GM23338 (cell line): Measurements from ENCODE around the gene TDO2. TPM values are rescaled to one million over a fixed set of nuclear protein-coding genes. Genes with fewer than 3 reads are reported as not detected.

Experiments
- ATAC-seq: fragments of 200-7000 bp; cut with Tn5 transposase; 3 replicates; pipeline ENCODE4 v1.9.1; 2020
- DNase-seq: peaks from one replicate; pipeline ENCODE4 v3.0.0-alpha.2; 2015; ENCODE audit warnings: low spot score
- H2AFZ ChIP-seq: fragments of 200-600 bp; sonication (generic); 2 replicates; pipeline ENCODE4 v1.8.0; 2016; ENCODE audit warnings: antibody characterized with exemption, mild to moderate bottlenecking, moderate library complexity
- H3F3A ChIP-seq: fragments of 200-600 bp; sonication (generic); replicated peaks from 2 replicates; pipeline ENCODE4 v1.8.0; 2017; ENCODE audit warnings: antibody characterized with exemption, mixed run types, low read depth
- H3K27ac ChIP-seq: fragments of 200-600 bp; sonication (generic); 2 replicates; pipeline ENCODE4 v1.6.1; 2016; ENCODE audit warnings: low read depth
- H3K27me3 ChIP-seq: fragments of 200-600 bp; sonication (generic); 2 replicates; pipeline ENCODE4 v1.8.0; 2016; ENCODE audit warnings: mild to moderate bottlenecking, mixed run types, moderate library complexity; ENCODE audit not compliant: insufficient read depth
- H3K36me3 ChIP-seq: fragments of 200-600 bp; sonication (generic); 2 replicates; pipeline ENCODE4 v1.8.0; 2016; ENCODE audit warnings: mild to moderate bottlenecking; ENCODE audit not compliant: insufficient read depth
- H3K4me1 ChIP-seq: fragments of 200-600 bp; sonication (generic); 2 replicates; pipeline ENCODE4 v1.8.0; 2016; ENCODE audit warnings: mild to moderate bottlenecking, moderate library complexity; ENCODE audit not compliant: insufficient read depth
- H3K4me2 ChIP-seq: fragments of 200-600 bp; sonication (generic); 2 replicates; pipeline ENCODE4 v1.7.1; 2017; ENCODE audit warnings: mixed run types
- H3K4me3 ChIP-seq: fragments of 200-600 bp; sonication (generic); 2 replicates; pipeline ENCODE4 v1.6.1; 2016; ENCODE audit warnings: mixed run types
- H3K79me2 ChIP-seq: fragments of 200-600 bp; sonication (generic); replicated peaks from 2 replicates; pipeline ENCODE4 v1.8.0; 2017; ENCODE audit warnings: mild to moderate bottlenecking; ENCODE audit not compliant: insufficient read depth
- H3K9me2 ChIP-seq: fragments of 200-600 bp; sonication (generic); 2 replicates; pipeline ENCODE4 v1.8.0; 2017; ENCODE audit not compliant: insufficient read depth
- H4K20me1 ChIP-seq: fragments of 200-600 bp; sonication (generic); replicated peaks from 2 replicates; pipeline ENCODE4 v1.8.0; 2017; ENCODE audit warnings: mild to moderate bottlenecking; ENCODE audit not compliant: insufficient read depth
- H3K27ac Mint-ChIP-seq: 2 replicates; pipeline ENCODE4 v1.8.0; 2020; ENCODE audit warnings: inconsistent platforms, mild to moderate bottlenecking, moderate library complexity, mixed read lengths
- H3K27me3 Mint-ChIP-seq: 3 replicates; pipeline ENCODE4 v1.8.0; 2022; ENCODE audit warnings: low read depth, mild to moderate bottlenecking, moderate library complexity, mixed read lengths, inconsistent platforms; ENCODE audit not compliant: insufficient read depth, poor library complexity
- H3K36me3 Mint-ChIP-seq: 3 replicates; pipeline ENCODE4 v1.8.0; 2021; ENCODE audit warnings: low read depth, mild to moderate bottlenecking, inconsistent platforms, moderate library complexity, mixed read lengths
- H3K4me1 Mint-ChIP-seq: 3 replicates; pipeline ENCODE4 v1.8.0; 2020; ENCODE audit warnings: mild to moderate bottlenecking, inconsistent platforms, mixed read lengths
- H3K4me3 Mint-ChIP-seq: 3 replicates; pipeline ENCODE4 v1.8.0; 2021; ENCODE audit warnings: moderate library complexity, mild to moderate bottlenecking, inconsistent platforms, mixed read lengths
- H3K9me3 Mint-ChIP-seq: 3 replicates; pipeline ENCODE4 v1.8.0; 2020; ENCODE audit warnings: moderate library complexity, mild to moderate bottlenecking, inconsistent platforms, mixed read lengths
- CREB1 ChIP-seq: fragments of 250-450 bp; sonication (Bioruptor Pico); IDR thresholded peaks from 2 replicates; pipeline ENCODE4 v1.5.0; 2020; ENCODE audit warnings: low read depth, mild to moderate bottlenecking, moderate library complexity
- CTCF ChIP-seq, 2 experiments: fragments of 200-600 bp in 1 of 2; sonication (generic) in 1 of 2; conservative IDR thresholded peaks; 2 replicates each; pipeline versions ENCODE4 v1.5.1 to v1.6.1; 2016 to 2017; ENCODE audit warnings: antibody characterized with exemption in 2 of 2, low read depth in 2 of 2, mild to moderate bottlenecking in 2 of 2, moderate library complexity in 1 of 2
- ETS1 ChIP-seq: IDR thresholded peaks from 2 replicates; pipeline ENCODE4 v1.6.1; 2016; ENCODE audit warnings: antibody characterized with exemption
- EZH2 ChIP-seq: fragments of 200-600 bp; sonication (generic); IDR thresholded peaks from one replicate; pipeline ENCODE4 v1.8.0; 2017; ENCODE audit warnings: antibody characterized with exemption, mild to moderate bottlenecking, low read depth; ENCODE audit not compliant: unreplicated experiment
- EZH2phosphoT487 ChIP-seq: fragments of 200-600 bp; sonication (generic); IDR thresholded peaks from one replicate; pipeline ENCODE4 v1.8.1; 2018; ENCODE audit warnings: antibody characterized with exemption; ENCODE audit not compliant: unreplicated experiment
- JUNB ChIP-seq: IDR thresholded peaks from one replicate; pipeline ENCODE4 v1.6.1; 2016; ENCODE audit warnings: antibody characterized with exemption; ENCODE audit not compliant: unreplicated experiment
- NANOG ChIP-seq: IDR thresholded peaks from 2 replicates; pipeline ENCODE4 v1.6.1; 2016; ENCODE audit warnings: antibody characterized with exemption, borderline replicate concordance
- POLR2AphosphoS5 ChIP-seq: IDR thresholded peaks from 2 replicates; pipeline ENCODE4 v1.6.1; 2016; ENCODE audit warnings: antibody characterized with exemption, low read depth
- REST ChIP-seq: IDR thresholded peaks from one replicate; pipeline ENCODE4 v1.6.1; 2018; ENCODE audit warnings: antibody characterized with exemption; ENCODE audit not compliant: unreplicated experiment
- STAT1 ChIP-seq: IDR thresholded peaks from one replicate; pipeline ENCODE4 v1.6.1; 2016; ENCODE audit warnings: antibody characterized with exemption; ENCODE audit not compliant: unreplicated experiment
- ZNF114 ChIP-seq: fragments of 250-450 bp; sonication (Bioruptor Pico); IDR thresholded peaks from 2 replicates; pipeline ENCODE4 v1.5.0; 2020; ENCODE audit warnings: mild to moderate bottlenecking, moderate library complexity
- ZNF331 ChIP-seq: fragments of 250-450 bp; sonication (Bioruptor Pico); IDR thresholded peaks from 2 replicates; pipeline ENCODE4 v1.5.0; 2020; ENCODE audit warnings: low read depth, mild to moderate bottlenecking, moderate library complexity
- ZNF462 ChIP-seq: fragments of 250-450 bp; sonication (Bioruptor Pico); IDR thresholded peaks from 2 replicates; pipeline ENCODE4 v1.5.0; 2020; ENCODE audit warnings: mild to moderate bottlenecking, moderate library complexity
- polyA plus RNA-seq: library from polyadenylated mRNA; unstranded; fragments of >200 nt; fragmentation: Nextera tagmentation; extraction: Ambion mirVana; gene quantifications from 2 replicates; pipeline ENCODE4 v1.2.1, GENCODE V29; 2016
- total RNA-seq: library from RNA; depleted of rRNA; stranded (reverse); fragments of >200 nt; shearing (Covaris generic); gene quantifications from 2 replicates; pipeline ENCODE4 v1.2.3, GENCODE V29; 2014

The TDO2 gene
- total and polyA plus RNA-seq, 2 experiments from 2014 or later: 0.10 TPM; not detected in 1

GRCh38 chr4:155954118-155954685 lies 50.7 kb downstream of the TDO2 start:
- H3K79me2 ChIP-seq: no peaks in the 10 kb centered on the region
- H3K4me1 ChIP-seq: no peaks in the 10 kb centered on the region; the same call in 1 of the 2 replicates
- H3K9me2 ChIP-seq: no peaks in the 10 kb centered on the region
- H3K4me2 ChIP-seq: peak overlapping the region; percentile 90
- H3F3A ChIP-seq: no peaks in the 10 kb centered on the region
- no peaks in the 10 kb centered on the region for H3K4me1 Mint-ChIP-seq
- peak overlapping the region; percentile 90 for H3K4me3 Mint-ChIP-seq
- TF ChIP-seq CREB1 (CRISPR knock-in tag) (no peak), NANOG (no peak), ZNF114 (CRISPR knock-in tag) (no peak), STAT1 (no peak), EZH2 (no peak), EZH2phosphoT487 (no peak), CTCF (conservative IDR thresholded peaks at IDR 0.05; ENCODE audit: low read depth in 2 of 2) (no peak), JUNB (no peak), ZNF462 (CRISPR knock-in tag) (no peak), ZNF331 (CRISPR knock-in tag) (no peak), POLR2AphosphoS5 (no peak), ETS1 (no peak), REST (no peak)
- no peaks in the 10 kb centered on the region for H3K9me3 Mint-ChIP-seq
- no peak overlapping the region for H3K27ac Mint-ChIP-seq
- peaks cover 3% of the 10 kb centered on the region for H3K27me3 Mint-ChIP-seq
- H3K36me3 Mint-ChIP-seq: no peaks in the 10 kb centered on the region
- DNase-seq: no peak
- peak overlapping the region; percentile 89 for H3K4me3 ChIP-seq
- no peak overlapping the region for H3K27ac ChIP-seq
- H3K27me3 ChIP-seq: no peaks in the 10 kb centered on the region
- no peaks in the 10 kb centered on the region for H4K20me1 ChIP-seq
- peak overlapping the region; percentile 100 for H2AFZ ChIP-seq
- ATAC-seq: no peak
- no peaks in the 10 kb centered on the region for H3K36me3 ChIP-seq
